NCI-H146 treated with DMSO at 0.1 percent for 48 hours (cell line): Measurements from ENCODE around the gene RRP7A.
"Not testable (repeated sequence)": the region's sequence is repeated elsewhere in the genome, so short reads cannot be mapped to it uniquely, and the experiment has no call there.

Experiments
- DNase-seq: peaks from one replicate; lab custom pipeline; 2025; ENCODE audit not compliant: unreplicated experiment; lab: John Stamatoyannopoulos, UW

RRP7A gene

GRCh38 chr22:42519525-42520401, at the start of gene RRP7A:
Gene RRP7A, minus strand, starts transcription at chr22:42519796. Its CDS starts 10 bp downstream, at chr22:42519786.
- no peak for DNase-seq

GRCh38 chr22:42567950-42568349, 48.4 kb upstream of the RRP7A start:
- not testable (repeated sequence) for DNase-seq

GRCh38 chr22:42565956-42566355, 46.4 kb upstream of the RRP7A start:
- DNase-seq, result no peak

GRCh38 chr22:42564699-42565098, 45.1 kb upstream of the RRP7A start:
- no peak for DNase-seq

GRCh38 chr22:42563943-42564342, 44.3 kb upstream of the RRP7A start:
- not testable (repeated sequence) for DNase-seq

GRCh38 chr22:42562684-42563083, 43.1 kb upstream of the RRP7A start:
- DNase-seq, result no peak

GRCh38 chr22:42562279-42562678, 42.7 kb upstream of the RRP7A start:
- DNase-seq, result no peak

- no peak for DNase-seq
Measured at GRCh38 chr22:42561856-42562255, 42.3 kb upstream of the RRP7A start.

GRCh38 chr22:42560781-42561180, 41.2 kb upstream of the RRP7A start:
- DNase-seq, result no peak

- no peak for DNase-seq
Measured at GRCh38 chr22:42560381-42560780, 40.8 kb upstream of the RRP7A start.

- DNase-seq, result peak; percentile 33
Measured at GRCh38 chr22:42553475-42554361, 34.1 kb upstream of the RRP7A start, which contains the start of gene SERHL2. Gene SERHL2, plus strand, starts transcription at chr22:42553956. Its CDS starts 65 bp downstream, at chr22:42554021.

GRCh38 chr22:42552294-42552647, 32.7 kb upstream of the RRP7A start:
- DNase-seq, result not testable (repeated sequence)

- DNase-seq, result no peak
Measured at GRCh38 chr22:42549331-42550060, 29.9 kb upstream of the RRP7A start.

- DNase-seq, result no peak
Measured at GRCh38 chr22:42548597-42549330, 29.2 kb upstream of the RRP7A start.

- DNase-seq, result not testable (repeated sequence)
Measured at GRCh38 chr22:42548126-42548525, 28.5 kb upstream of the RRP7A start.

- DNase-seq, result no peak
Measured at GRCh38 chr22:42547562-42547961, 28.0 kb upstream of the RRP7A start.

GRCh38 chr22:42544686-42545085, 25.1 kb upstream of the RRP7A start:
- DNase-seq, result no peak

- DNase-seq, result not testable (repeated sequence)
Measured at GRCh38 chr22:42539236-42539771, 19.7 kb upstream of the RRP7A start.

GRCh38 chr22:42537199-42537831, 17.7 kb upstream of the RRP7A start:
- DNase-seq, result not testable (repeated sequence)

- not testable (repeated sequence) for DNase-seq
Measured at GRCh38 chr22:42536634-42537033, 17.0 kb upstream of the RRP7A start.
